SU-DHL-6 (cell line): Measurements from ENCODE around the gene DYNC2H1.

ENCODE experiments used
- H2AFZ ChIP-seq: fragments of 200-600 bp; sonication (generic); 2 replicates; pipeline ENCODE4 v1.6.1; 2014; ENCODE audit warnings: low read depth, mild to moderate bottlenecking, moderate library complexity, mixed read lengths, antibody characterized with exemption, low read length; ENCODE audit not compliant: severe bottlenecking
- H3F3A ChIP-seq: fragments of 200-600 bp; shearing (Covaris generic); 2 replicates; pipeline ENCODE4 v1.6.0; 2016; ENCODE audit warnings: antibody characterized with exemption, mild to moderate bottlenecking; ENCODE audit not compliant: insufficient read depth
- H3K27ac ChIP-seq: fragments of 200-600 bp; sonication (generic); 2 replicates; pipeline ENCODE4 v1.5.1; 2016; ENCODE audit warnings: low read depth, mild to moderate bottlenecking, low read length, moderate library complexity, mixed read lengths
- H3K27me3 ChIP-seq: fragments of 200-600 bp; sonication (generic), shearing (Covaris generic); 2 replicates; pipeline ENCODE4 v1.6.0; 2014; ENCODE audit warnings: mild to moderate bottlenecking, low read length
- H3K36me3 ChIP-seq: fragments of 200-600 bp; sonication (generic); 2 replicates; pipeline ENCODE4 v1.6.1; 2014; ENCODE audit warnings: mild to moderate bottlenecking, low read length, mixed read lengths
- H3K4me2 ChIP-seq: fragments of 300-600, 200-600 bp; shearing (Covaris generic), sonication (generic); 2 replicates; pipeline ENCODE4 v1.6.0; 2014; ENCODE audit warnings: low read length, low read depth, mild to moderate bottlenecking; ENCODE audit not compliant: poor library complexity, severe bottlenecking
- H3K4me3 ChIP-seq: fragments of 200-600 bp; sonication (generic); 2 replicates; pipeline ENCODE4 v1.5.1; 2014; ENCODE audit warnings: antibody characterized with exemption, low read length, mild to moderate bottlenecking, mixed read lengths; ENCODE audit not compliant: insufficient read depth, poor library complexity, severe bottlenecking
- H3K79me2 ChIP-seq: fragments of 200-600 bp; sonication (generic); 2 replicates; pipeline ENCODE4 v1.6.1; 2014; ENCODE audit warnings: mild to moderate bottlenecking, low read length, moderate library complexity; ENCODE audit not compliant: insufficient read depth
- H3K9ac ChIP-seq: fragments of 200-600 bp; sonication (generic); 2 replicates; pipeline ENCODE4 v1.7.0; 2014; ENCODE audit warnings: mild to moderate bottlenecking, low read length
- H3K9me2 ChIP-seq: fragments of 200-600 bp; sonication (generic); replicated peaks from 2 replicates; pipeline ENCODE4 v1.6.1; 2014; ENCODE audit warnings: low read length; ENCODE audit not compliant: insufficient read depth
- H3K9me3 ChIP-seq: fragments of 200-600 bp; sonication (generic); 2 replicates; pipeline ENCODE4 v1.6.1; 2014; ENCODE audit warnings: low read length, mixed read lengths; ENCODE audit not compliant: insufficient read depth
- H4K20me1 ChIP-seq: fragments of 200-600 bp; sonication (generic); 2 replicates; pipeline ENCODE4 v1.6.1; 2014; ENCODE audit warnings: low read depth, mild to moderate bottlenecking, antibody characterized with exemption, low read length, moderate library complexity, mixed read lengths
- CTCF ChIP-seq: fragments of 200-600 bp; sonication (generic); IDR thresholded peaks from one replicate; pipeline ENCODE4 v1.5.1; 2017; ENCODE audit warnings: antibody characterized with exemption, mild to moderate bottlenecking, low read length, moderate library complexity; ENCODE audit not compliant: insufficient read depth, poor library complexity, severe bottlenecking
- EZH2phosphoT487 ChIP-seq: fragments of 200-600 bp; sonication (generic), shearing (Covaris generic); conservative IDR thresholded peaks from 2 replicates; pipeline ENCODE4 v1.6.1; 2018; ENCODE audit warnings: mild to moderate bottlenecking, antibody characterized with exemption, low read length, moderate library complexity, mixed read lengths

Gene DYNC2H1

GRCh38 chr11:103486604-103487003, 377.4 kb downstream of the DYNC2H1 start:
- Histone ChIP-seq H3K9me2 (no peaks in the 10 kb centered on the region), H3K4me2 (no peak overlapping the region), H3K27ac (no peak overlapping the region), H3K79me2 (no peaks in the 10 kb centered on the region), H2AFZ (no peak overlapping the region), H3K27me3 (no peaks in the 10 kb centered on the region), H3F3A (no peaks in the 10 kb centered on the region), H3K36me3 (no peaks in the 10 kb centered on the region), H3K9me3 (no peaks in the 10 kb centered on the region), H4K20me1 (no peaks in the 10 kb centered on the region), H3K4me3 (no peak overlapping the region), H3K9ac (no peak overlapping the region)
- no peak for TF ChIP-seq EZH2phosphoT487
- no peak for TF ChIP-seq CTCF

DNA sequence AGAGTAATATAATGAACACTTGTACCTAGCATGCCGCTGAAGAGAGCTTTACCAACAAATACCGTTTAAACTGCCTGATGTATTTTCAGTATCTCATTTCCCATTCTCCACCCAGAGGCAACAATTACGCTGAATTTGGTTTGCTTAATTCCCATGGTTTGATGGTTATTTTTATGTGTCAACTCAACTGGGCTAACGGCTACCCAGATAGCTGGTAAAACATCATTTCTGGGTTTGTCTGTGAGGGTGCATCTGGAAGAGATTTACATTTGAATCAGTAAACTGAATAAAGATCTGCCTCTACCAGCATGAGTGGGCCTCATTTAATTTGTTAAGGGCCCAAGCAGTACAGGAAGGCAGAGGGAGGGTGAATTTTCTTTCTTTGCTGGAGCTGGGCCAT, 377.9 kb downstream of the DYNC2H1 start:
- no peak overlapping the region for H3K27ac ChIP-seq
- no peaks in the 10 kb centered on the region for H4K20me1 ChIP-seq

DNA sequence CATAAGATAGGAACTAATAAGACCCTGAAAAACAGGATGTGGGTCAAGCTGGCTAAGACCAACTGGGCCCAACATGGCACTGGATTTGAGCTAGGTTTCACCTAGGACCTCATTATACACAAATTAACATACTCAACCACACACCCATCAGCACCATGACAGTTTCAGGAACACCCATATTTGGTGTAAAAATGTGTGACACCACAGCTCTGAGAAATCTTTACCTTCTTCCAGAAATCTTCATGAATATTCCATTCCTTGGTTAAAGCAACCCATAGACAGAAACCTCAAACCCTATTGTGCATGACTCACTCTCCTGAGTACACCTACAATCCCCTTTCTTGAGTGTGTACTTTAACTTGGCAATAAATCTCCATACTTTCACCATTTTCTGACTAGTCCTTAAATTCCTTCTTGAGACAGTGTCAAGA, 378.8 kb downstream of the DYNC2H1 start:
- Histone ChIP-seq H3K9me3 (no peaks in the 10 kb centered on the region), H3F3A (no peaks in the 10 kb centered on the region), H3K27ac (no peak overlapping the region), H3K27me3 (no peaks in the 10 kb centered on the region), H3K9ac (no peak overlapping the region), H3K4me3 (no peak overlapping the region), H3K36me3 (no peaks in the 10 kb centered on the region), H3K4me2 (no peak overlapping the region), H3K79me2 (no peaks in the 10 kb centered on the region), H2AFZ (no peak overlapping the region), H4K20me1 (no peaks in the 10 kb centered on the region), H3K9me2 (no peaks in the 10 kb centered on the region)
- no peak for TF ChIP-seq EZH2phosphoT487
- no peak for TF ChIP-seq CTCF

More for the DNA sequence above, 377.9 kb downstream of the DYNC2H1 start:
- Histone ChIP-seq H3K4me2 (no peak overlapping the region), H3K36me3 (no peaks in the 10 kb centered on the region), H3K9me2 (no peaks in the 10 kb centered on the region), H3K27me3 (no peaks in the 10 kb centered on the region), H3K9ac (no peak overlapping the region), H3K79me2 (no peaks in the 10 kb centered on the region), H2AFZ (no peak overlapping the region), H3K4me3 (no peak overlapping the region), H3F3A (no peaks in the 10 kb centered on the region), H3K9me3 (no peaks in the 10 kb centered on the region)
- TF ChIP-seq CTCF: no peak
- no peak for TF ChIP-seq EZH2phosphoT487
